SK-N-SH (cell line): Measurements from ENCODE around the gene PDE6A. TPM values are rescaled to one million over a fixed set of nuclear protein-coding genes. Genes with fewer than 3 reads are reported as not detected.

Experiments
- CTCF ChIA-PET: fragments of 300-600, 350-600 bp; formaldehyde crosslinking; extraction: SDS; loops from one replicate; lab custom pipeline; 2021; lab: Yijun Ruan, JAX
- POLR2A ChIA-PET: fragments of 350-600 bp; sonication (Branson Sonifier 250); formaldehyde crosslinking; extraction: SDS; loops from one replicate; lab custom pipeline; 2020; ENCODE audit warnings: antibody characterized with exemption, inconsistent platforms; lab: Yijun Ruan, JAX
- DNase-seq: peaks from one replicate; pipeline ENCODE4 v3.0.0; 2012
- H2AFZ ChIP-seq: fragments of 200-600 bp; sonication (generic); 2 replicates; pipeline ENCODE4 v1.8.1; 2016; ENCODE audit warnings: antibody characterized with exemption, mild to moderate bottlenecking, low read depth
- H3F3A ChIP-seq: fragments of 200-600 bp; sonication (generic); replicated peaks from 2 replicates; pipeline ENCODE3; 2016; ENCODE audit warnings: antibody characterized with exemption, mild to moderate bottlenecking; ENCODE audit not compliant: insufficient read depth
- H3K27ac ChIP-seq, 2 experiments: fragments of 200-500 bp in 1 of 2; fragments of 200-600 bp in 1 of 2; sonication (Bioruptor generic) in 1 of 2; sonication (generic), shearing (Covaris generic) in 1 of 2; 2 replicates each; pipeline versions ENCODE4 v1.5.1 to v1.6.1; 2014 to 2016; ENCODE audit warnings: low read depth in 2 of 2, inconsistent platforms in 1 of 2, low read length in 1 of 2, mild to moderate bottlenecking in 1 of 2, mixed read lengths in 1 of 2
- H3K27me3 ChIP-seq: fragments of 200-600 bp; sonication (generic), shearing (Covaris generic); 2 replicates; pipeline ENCODE4 v1.6.1; 2016; ENCODE audit warnings: mixed run types; ENCODE audit not compliant: insufficient read depth
- H3K36me3 ChIP-seq, 2 experiments: fragments of 200-500 bp in 1 of 2; fragments of 200-600 bp in 1 of 2; sonication (Bioruptor generic) in 1 of 2; sonication (generic) in 1 of 2; replicated peaks in 1 of 2; 2 replicates each; pipeline versions ENCODE3 to v1.5.1; 2014 to 2016; ENCODE audit warnings: low read length in 1 of 2, mild to moderate bottlenecking in 1 of 2; ENCODE audit not compliant: insufficient read depth in 2 of 2, control insufficient read depth in 1 of 2
- H3K4me1 ChIP-seq, 2 experiments: fragments of 200-500 bp in 1 of 2; fragments of 200-600 bp in 1 of 2; sonication (Bioruptor generic) in 1 of 2; sonication (generic), shearing (Covaris generic) in 1 of 2; 2 replicates each; pipeline versions ENCODE4 v1.5.1 to v1.6.1; 2014 to 2016; ENCODE audit warnings: low read depth in 1 of 2, low read length in 1 of 2, mixed run types in 1 of 2; ENCODE audit not compliant: insufficient read depth in 2 of 2, control insufficient read depth in 1 of 2
- H3K4me2 ChIP-seq: fragments of 200-600 bp; sonication (generic), shearing (Covaris generic); 2 replicates; pipeline ENCODE4 v1.6.1; 2017; ENCODE audit warnings: mixed run types
- H3K4me3 ChIP-seq, 2 experiments: fragments of 200-500 bp in 1 of 2; fragments of 200-600 bp in 1 of 2; sonication (Bioruptor generic) in 1 of 2; sonication (generic), shearing (Covaris generic) in 1 of 2; 2 replicates each; pipeline versions ENCODE4 v1.5.1 to v1.8.1; 2014 to 2016; ENCODE audit warnings: low read depth in 2 of 2, inconsistent platforms in 1 of 2, low read length in 1 of 2, mild to moderate bottlenecking in 1 of 2, mixed read lengths in 1 of 2, moderate library complexity in 1 of 2
- H3K79me2 ChIP-seq: fragments of 200-600 bp; sonication (generic); 2 replicates; pipeline ENCODE4 v1.8.1; 2017; ENCODE audit warnings: mild to moderate bottlenecking; ENCODE audit not compliant: insufficient read depth
- H3K9ac ChIP-seq: fragments of 200-600 bp; sonication (generic); 2 replicates; pipeline ENCODE4 v1.6.1; 2017; ENCODE audit warnings: mixed run types
- H3K9me2 ChIP-seq: fragments of 200-600 bp; sonication (generic); 2 replicates; pipeline ENCODE4 v1.6.1; 2017; ENCODE audit warnings: mixed run types
- H3K9me3 ChIP-seq: fragments of 200-600 bp; sonication (generic); 2 replicates; pipeline ENCODE4 v1.6.1; 2017; ENCODE audit warnings: mixed run types, mild to moderate bottlenecking, moderate library complexity
- H4K20me1 ChIP-seq: fragments of 200-600 bp; sonication (generic); 2 replicates; pipeline ENCODE4 v1.6.1; 2017; ENCODE audit warnings: mild to moderate bottlenecking, mixed run types; ENCODE audit not compliant: insufficient read depth
- CHD2 ChIP-seq: fragments of 150-350 bp; IDR thresholded peaks from 2 replicates; pipeline ENCODE4 v1.6.1; 2018; ENCODE audit warnings: low read length; ENCODE audit not compliant: partially characterized antibody
- CTCF ChIP-seq: fragments of 200-600 bp; sonication (generic); IDR thresholded peaks from 2 replicates; pipeline ENCODE4 v1.6.1; 2017; ENCODE audit warnings: antibody characterized with exemption, mild to moderate bottlenecking, moderate library complexity
- ELF1 ChIP-seq: IDR thresholded peaks from 2 replicates; pipeline ENCODE4 v1.4.0; 2012
- EZH2phosphoT487 ChIP-seq: fragments of 200-600 bp; sonication (generic); IDR thresholded peaks from 2 replicates; pipeline ENCODE4 v1.6.1; 2017; ENCODE audit warnings: low read depth, mixed run types, mild to moderate bottlenecking, antibody characterized with exemption, moderate library complexity, borderline replicate concordance
- FOXM1 ChIP-seq: IDR thresholded peaks from 2 replicates; pipeline ENCODE4 v1.4.0; 2012; ENCODE audit warnings: low read depth, mild to moderate bottlenecking
- PBX3 ChIP-seq: IDR thresholded peaks from 2 replicates; pipeline ENCODE4; 2012
- RAD21 ChIP-seq: IDR thresholded peaks from 2 replicates; pipeline ENCODE4 v1.6.1; 2012; ENCODE audit warnings: mild to moderate bottlenecking, low read length
- RCOR1 ChIP-seq: fragments of 150-350 bp; IDR thresholded peaks from 2 replicates; pipeline ENCODE4 v1.6.1; 2017; ENCODE audit warnings: antibody characterized with exemption, low read length
- SMC3 ChIP-seq: IDR thresholded peaks from 2 replicates; pipeline ENCODE4 v1.6.1; 2012; ENCODE audit warnings: low read depth, low read length, improper control_type of control experiment
- WGBS: methylation state at CpG from one replicate; pipeline ENCODE4 v1.1.6; 2017; ENCODE audit warnings: low lambda C conversion rate; 5-methylcytosine and 5-hydroxymethylcytosine counted together
- polyA plus RNA-seq, 3 experiments: library from polyadenylated mRNA; depleted of rRNA; stranded (reverse); fragments of >200 nt; gene quantifications; 2 replicates each; pipeline ENCODE4 v1.2.3, GENCODE V29; 2012
- TF ChIP-seq, protein P1 (sequence below): fragments of 150-350 bp; IDR thresholded peaks from 2 replicates; pipeline ENCODE4 v1.6.1; 2016; ENCODE audit warnings: mild to moderate bottlenecking, low read depth, low read length

The PDE6A gene
- polyA plus RNA-seq, 1 of the 3 experiments (the other 2 are of a cell fraction), result 0.05 TPM

- Histone ChIP-seq H3F3A (no peaks in the 10 kb centered on the region), H3K9me3 (no peaks in the 10 kb centered on the region), H3K27ac (no peak overlapping the region), H3K9me2 (no peaks in the 10 kb centered on the region), H3K36me3 (no peaks in the 10 kb centered on the region), H3K79me2 (no peaks in the 10 kb centered on the region), H3K9ac (no peak overlapping the region), H2AFZ (no peak overlapping the region), H3K27me3 (no peaks in the 10 kb centered on the region), H3K4me1 (no peaks in the 10 kb centered on the region), H4K20me1 (no peaks in the 10 kb centered on the region), H3K4me2 (no peak overlapping the region), H3K4me3 (no peak overlapping the region)
- POLR2A ChIA-PET, result no interaction called here
- WGBS, result 83% methylated on average over 9 of the region's 18 CpGs
- DNase-seq, result no peak
- CTCF ChIA-PET, result interaction anchor here (0.6 to 32.2 kb wide), 9 partner anchors 8 to 213 kb away, joined by 3 to 730 read pairs (median 41); partner anchors contain the start of gene SLC26A2
- no peak for TF ChIP-seq FOXM1
- no peak for TF ChIP-seq ELF1
- no peak for TF ChIP-seq RCOR1
- no peak for TF ChIP-seq EZH2phosphoT487
- TF ChIP-seq, protein P1, sequence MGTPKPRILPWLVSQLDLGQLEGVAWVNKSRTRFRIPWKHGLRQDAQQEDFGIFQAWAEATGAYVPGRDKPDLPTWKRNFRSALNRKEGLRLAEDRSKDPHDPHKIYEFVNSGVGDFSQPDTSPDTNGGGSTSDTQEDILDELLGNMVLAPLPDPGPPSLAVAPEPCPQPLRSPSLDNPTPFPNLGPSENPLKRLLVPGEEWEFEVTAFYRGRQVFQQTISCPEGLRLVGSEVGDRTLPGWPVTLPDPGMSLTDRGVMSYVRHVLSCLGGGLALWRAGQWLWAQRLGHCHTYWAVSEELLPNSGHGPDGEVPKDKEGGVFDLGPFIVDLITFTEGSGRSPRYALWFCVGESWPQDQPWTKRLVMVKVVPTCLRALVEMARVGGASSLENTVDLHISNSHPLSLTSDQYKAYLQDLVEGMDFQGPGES, result no peak
- TF ChIP-seq PBX3, result no peak
- TF ChIP-seq, all 33 proteins: peak for 0
Measured at GRCh38 chr5:149836451-149837139, 108.0 kb downstream of the PDE6A start.

DNA sequence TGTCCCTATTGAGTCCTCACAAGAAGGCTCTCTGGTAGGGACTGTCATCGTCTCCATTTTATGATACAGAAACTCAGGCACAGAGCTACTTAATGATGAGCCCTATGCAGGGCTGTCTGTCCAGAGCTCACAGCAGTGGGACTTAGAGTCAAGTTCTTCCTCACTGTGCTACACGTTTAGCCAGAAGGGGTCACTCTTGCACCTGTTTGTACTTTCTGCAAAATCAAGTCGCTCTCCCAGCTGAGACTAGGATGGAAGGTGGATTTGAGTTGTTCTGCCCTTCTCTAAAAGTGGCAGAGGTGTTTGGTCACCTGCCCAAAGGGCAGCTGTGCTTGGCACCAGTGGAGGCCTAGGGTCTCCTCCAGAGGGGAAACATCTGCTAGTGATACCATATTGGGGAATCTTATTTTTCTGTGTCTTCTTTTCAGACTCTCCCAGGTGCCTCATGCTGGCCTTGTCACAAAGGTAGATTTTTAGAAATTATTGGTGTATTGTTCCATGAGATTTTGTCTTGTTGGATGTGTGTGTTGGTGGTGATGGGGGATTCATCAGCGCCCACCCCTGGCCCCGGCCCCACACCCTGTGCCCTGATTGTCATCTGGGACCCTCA is 110.2 kb downstream of the PDE6A start:
- Histone ChIP-seq H3K27me3 (no peaks in the 10 kb centered on the region), H3F3A (no peaks in the 10 kb centered on the region), H3K79me2 (no peaks in the 10 kb centered on the region), H3K36me3 (no peaks in the 10 kb centered on the region), H3K9me3 (no peaks in the 10 kb centered on the region), H3K9me2 (no peaks in the 10 kb centered on the region), H3K4me2 (no peak overlapping the region), H3K4me3 (no peak overlapping the region), H2AFZ (no peak overlapping the region), H4K20me1 (no peaks in the 10 kb centered on the region), H3K9ac (no peak overlapping the region), H3K4me1 (no peaks in the 10 kb centered on the region), H3K27ac (no peak overlapping the region)
- POLR2A ChIA-PET, result interaction anchor here (1.0 to 1.6 kb wide), 2 partner anchors 128 to 156 kb away, joined by 3 to 4 read pairs; no protein-coding TSS in a partner anchor
- peak; percentile 81 for DNase-seq
- WGBS, result 31% methylated on average over 5 of the region's 5 CpGs
- peak; percentile 81 for TF ChIP-seq CTCF
- TF ChIP-seq CHD2, result no peak
- peak; percentile 91 for TF ChIP-seq SMC3
- peak; percentile 89 for TF ChIP-seq RAD21
- TF ChIP-seq FOXM1, result no peak
- CTCF ChIA-PET, result interaction anchor here (0.6 to 32.2 kb wide), 83 partner anchors 10 to 601 kb away, joined by 3 to 730 read pairs (median 4); partner anchors contain the start of genes HMGXB3, PDE6A, SLC26A2 and TIGD6
